Erythroblast (primary cell): ENCODE results near the gene CST9.
"Not testable (repeated sequence)": the region's sequence is repeated elsewhere in the genome, so short reads cannot be mapped to it uniquely, and the experiment has no call there.

Experiments used
- DNase-seq, 2 experiments: peaks; one replicate each; lab custom pipeline; 2025; lab: John Stamatoyannopoulos, UW
- GATA1 ChIP-seq: IDR thresholded peaks from 2 replicates; pipeline ENCODE4 v1.6.1; 2011; ENCODE audit warnings: low read depth, mild to moderate bottlenecking, control low read depth, low read length, moderate library complexity
- POLR2A ChIP-seq: IDR thresholded peaks from 2 replicates; pipeline ENCODE4 v1.6.1; 2011; ENCODE audit warnings: mild to moderate bottlenecking, low read length

The CST9 gene

GRCh38 chr20:23602699-23603098 lies 3.0 kb downstream of the CST9 start:
- no peak for DNase-seq
- TF ChIP-seq POLR2A (no peak), GATA1 (no peak)

- DNase-seq = no peak
- TF ChIP-seq POLR2A (no peak), GATA1 (no peak)
These were observed 3.5 kb downstream of the CST9 start for GRCh38 chr20:23602241-23602640.

GRCh38 chr20:23601715-23602114 lies 4.0 kb downstream of the CST9 start:
- no peak for TF ChIP-seq POLR2A
- no peak for TF ChIP-seq GATA1
- no peak for DNase-seq

GRCh38 chr20:23598481-23598880 lies 7.2 kb downstream of the CST9 start:
- DNase-seq = no peak
- TF ChIP-seq GATA1 (no peak), POLR2A (no peak)

GRCh38 chr20:23596579-23597250 lies 9.0 kb downstream of the CST9 start:
- DNase-seq = no peak
- no peak for TF ChIP-seq GATA1
- TF ChIP-seq POLR2A = no peak

GRCh38 chr20:23595941-23596340 lies 9.8 kb downstream of the CST9 start:
- DNase-seq = no peak
- no peak for TF ChIP-seq POLR2A
- TF ChIP-seq GATA1 = no peak

- no peak for DNase-seq
- TF ChIP-seq GATA1 (no peak), POLR2A (no peak)
These were observed 17.0 kb downstream of the CST9 start for GRCh38 chr20:23588434-23589403.

- TF ChIP-seq GATA1 (no peak), POLR2A (no peak)
- no peak for DNase-seq
These were observed 18.1 kb downstream of the CST9 start for GRCh38 chr20:23587631-23588030.

GRCh38 chr20:23586735-23587525 lies 18.8 kb downstream of the CST9 start:
- no peak for TF ChIP-seq GATA1
- TF ChIP-seq POLR2A = no peak
- no peak for DNase-seq

GRCh38 chr20:23585808-23586734 lies 19.6 kb downstream of the CST9 start:
- no peak for TF ChIP-seq GATA1
- no peak for TF ChIP-seq POLR2A
- no peak for DNase-seq

GRCh38 chr20:23585449-23585807 lies 20.3 kb downstream of the CST9 start:
- no peak for DNase-seq
- TF ChIP-seq GATA1 (no peak), POLR2A (no peak)

GRCh38 chr20:23584434-23585199 lies 21.1 kb downstream of the CST9 start:
- TF ChIP-seq GATA1 = no peak
- no peak for TF ChIP-seq POLR2A
- DNase-seq = no peak

GRCh38 chr20:23583526-23583925 lies 22.2 kb downstream of the CST9 start:
- TF ChIP-seq GATA1 = no peak
- TF ChIP-seq POLR2A = no peak
- no peak for DNase-seq

GRCh38 chr20:23582293-23582692 lies 23.4 kb downstream of the CST9 start:
- TF ChIP-seq POLR2A (no peak), GATA1 (no peak)
- no peak for DNase-seq

- DNase-seq = not testable (repeated sequence)
These were observed 23.9 kb downstream of the CST9 start for GRCh38 chr20:23581833-23582232.
